IgD-negative memory B cell (primary cell): ENCODE results near the gene METTL26. TPM values are rescaled to one million over a fixed set of nuclear protein-coding genes. Genes with fewer than 3 reads are reported as not detected.

ENCODE experiments used
- H3K27ac Mint-ChIP-seq, 3 donors: one replicate each; pipeline ENCODE4 v1.8.0; 2020 to 2022; ENCODE audit warnings: mild to moderate bottlenecking in 3 of 3, mixed read lengths in 3 of 3, moderate library complexity in 1 of 3
- H3K27me3 Mint-ChIP-seq: one replicate; pipeline ENCODE4 v1.8.0; 2021; ENCODE audit warnings: mixed read lengths
- H3K36me3 Mint-ChIP-seq: one replicate; pipeline ENCODE4 v1.8.0; 2020; ENCODE audit warnings: mild to moderate bottlenecking, mixed read lengths
- H3K4me1 Mint-ChIP-seq, 3 donors: one replicate each; pipeline ENCODE4 v1.8.0; 2020 to 2022; ENCODE audit warnings: mixed read lengths in 3 of 3, mild to moderate bottlenecking in 1 of 3
- H3K4me3 Mint-ChIP-seq, 4 donors: one replicate each; pipeline ENCODE4 v1.8.0; 2020 to 2022; ENCODE audit warnings: mild to moderate bottlenecking in 4 of 4, mixed read lengths in 4 of 4, moderate library complexity in 3 of 4
- H3K9me3 Mint-ChIP-seq, 3 donors: one replicate each; pipeline ENCODE4 v1.8.0; 2020 to 2021; ENCODE audit warnings: mixed read lengths in 3 of 3, mild to moderate bottlenecking in 1 of 3
- polyA plus RNA-seq: library from polyadenylated mRNA; unstranded; fragments of 300-500 nt; fragmentation: Illumina TruSeq; gene quantifications from one replicate; pipeline ENCODE4 v1.2.3, GENCODE V29; 2021

Gene METTL26
- polyA plus RNA-seq, 1 donor from 2014 or later, result 81.0 TPM

DNA sequence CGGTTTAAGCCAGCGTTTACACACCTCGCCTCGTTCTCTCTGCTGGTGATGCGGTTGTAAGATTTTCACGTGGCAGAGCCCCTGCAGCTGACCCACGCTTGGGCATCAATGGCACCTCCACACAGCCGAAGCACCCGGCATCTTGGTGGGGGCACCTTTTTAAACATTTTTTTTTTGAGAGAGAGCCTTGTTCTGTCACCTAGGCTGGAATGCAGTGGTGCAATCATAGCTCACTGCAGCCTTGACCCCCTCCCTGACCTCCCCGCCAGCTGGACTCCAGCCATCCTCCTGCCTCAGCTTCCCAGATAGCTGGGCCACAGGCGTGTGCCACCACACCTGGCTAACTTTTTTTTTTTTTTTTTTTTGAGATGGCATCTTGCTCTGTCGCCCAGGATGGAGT is 17.9 kb upstream of the METTL26 start:
- Mint-ChIP-seq H3K9me3 (no peaks in the 10 kb centered on the region), H3K36me3 (no peaks in the 10 kb centered on the region), H3K4me1 (peaks cover 0 to 2% (median 0%) of the 10 kb centered on the region in 3 donors), H3K27me3 (no peaks in the 10 kb centered on the region), H3K4me3 (no peak overlapping the region), H3K27ac (no peak overlapping the region)

GRCh38 chr16:652454-653305 is 16.6 kb upstream of the METTL26 start:
- Mint-ChIP-seq H3K4me1 (peaks cover 0 to 4% (median 2%) of the 10 kb centered on the region in 3 donors), H3K4me3 (peak overlapping the region in 2 of 4 donors; percentile 34 to 38), H3K27ac (no peak overlapping the region), H3K27me3 (no peaks in the 10 kb centered on the region), H3K9me3 (no peaks in the 10 kb centered on the region), H3K36me3 (no peaks in the 10 kb centered on the region)

- Mint-ChIP-seq H3K4me1 (peaks cover 0 to 4% (median 3%) of the 10 kb centered on the region in 3 donors), H3K9me3 (no peaks in the 10 kb centered on the region), H3K27ac (peak overlapping the region in 1 of 3 donors; percentile 48), H3K36me3 (no peaks in the 10 kb centered on the region), H3K27me3 (no peaks in the 10 kb centered on the region), H3K4me3 (peak overlapping the region in 1 of 4 donors; percentile 38)
Measured at GRCh38 chr16:651844-652243, 15.7 kb upstream of the METTL26 start.

DNA sequence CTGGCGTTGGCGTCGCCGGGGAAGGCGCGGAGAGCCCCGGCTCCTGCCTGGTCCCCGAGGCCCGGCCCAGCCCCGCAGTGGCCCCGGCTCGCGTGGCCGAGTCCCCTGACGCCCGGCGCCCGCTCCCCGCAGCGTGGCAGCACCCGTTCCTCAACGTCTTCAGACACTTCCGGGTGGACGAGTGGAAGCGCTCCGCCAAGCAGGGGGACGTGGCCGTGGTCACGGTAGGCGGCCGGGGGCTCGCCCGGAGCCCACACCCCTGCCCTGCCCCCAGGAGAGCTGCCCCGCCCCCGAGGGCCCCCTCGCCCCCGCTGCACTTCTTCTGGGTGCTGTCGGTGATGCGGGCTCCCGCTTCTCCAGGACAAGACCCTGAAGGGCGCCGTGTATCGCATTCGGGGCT is 13.5 kb upstream of the METTL26 start:
- Mint-ChIP-seq H3K4me1 (peaks cover 0 to 6% (median 4%) of the 10 kb centered on the region in 3 donors), H3K4me3 (peak overlapping the region; percentile 55 to 93 (median 77)), H3K27ac (no peak overlapping the region), H3K36me3 (no peaks in the 10 kb centered on the region), H3K27me3 (no peaks in the 10 kb centered on the region), H3K9me3 (no peaks in the 10 kb centered on the region)

DNA sequence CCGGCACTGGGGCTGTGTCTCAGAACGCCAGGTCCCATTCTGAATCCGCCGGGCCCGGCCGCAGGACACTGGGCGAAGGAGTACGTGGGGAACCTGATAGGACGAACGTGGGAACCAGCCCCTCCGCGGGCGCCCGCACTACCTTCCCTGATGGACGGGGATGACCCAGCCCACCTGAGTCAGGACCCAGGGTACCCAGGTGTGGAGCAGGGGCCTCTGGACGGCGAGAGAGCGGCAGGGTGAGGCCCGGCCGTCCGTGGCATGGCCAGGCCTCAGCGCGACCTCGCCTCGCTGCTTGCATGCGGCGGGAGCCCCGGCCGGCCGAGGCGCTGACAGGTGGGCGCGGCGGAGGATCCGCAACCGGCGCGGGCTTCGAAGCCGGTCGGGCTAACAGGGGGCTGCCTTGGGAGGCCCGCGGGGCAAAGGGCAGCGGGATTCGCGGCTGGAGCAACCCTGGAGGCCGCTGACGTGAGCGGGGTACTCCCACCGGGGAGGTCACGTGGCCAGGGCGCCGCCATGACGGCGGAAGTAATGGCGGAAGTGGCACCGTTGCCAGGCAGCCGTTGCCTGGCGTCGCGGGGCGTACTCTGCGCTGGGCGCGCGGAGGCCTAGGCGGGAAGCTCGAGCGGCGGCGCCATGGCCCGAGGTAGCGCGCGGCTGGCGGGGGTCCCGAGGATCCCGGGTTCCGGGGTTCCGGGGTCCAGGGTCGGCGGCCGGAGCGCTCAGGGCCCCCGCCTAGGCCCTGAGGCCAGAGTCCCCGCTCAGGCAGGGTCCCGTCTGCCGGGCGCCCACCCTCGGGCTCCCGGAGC is 12.9 kb upstream of the METTL26 start, which contains the start of gene WDR90:
TSS of gene WDR90 (plus strand) at position 585 of the 809 bp plus-strand sequence. CDS start at position 637, 52 bp downstream.
- peak within 1 kb of the TSS; percentile 80 to 93 (median 88) for H3K4me3 Mint-ChIP-seq
- no peaks in the 10 kb centered on the region for H3K27me3 Mint-ChIP-seq
- peaks cover 0 to 10% (median 7%) of the 10 kb centered on the region in 3 donors for H3K4me1 Mint-ChIP-seq
- no peaks in the 10 kb centered on the region for H3K9me3 Mint-ChIP-seq
- H3K27ac Mint-ChIP-seq, result peak within 1 kb of the TSS; percentile 74 to 93 (median 92)
- H3K36me3 Mint-ChIP-seq, result no peaks in the 10 kb centered on the region

GRCh38 chr16:648071-648780 is 12.1 kb upstream of the METTL26 start:
- Mint-ChIP-seq H3K27me3 (no peaks in the 10 kb centered on the region), H3K4me3 (peak overlapping the region; percentile 80 to 89 (median 84)), H3K36me3 (no peaks in the 10 kb centered on the region), H3K9me3 (no peaks in the 10 kb centered on the region), H3K4me1 (peaks cover 0 to 13% (median 11%) of the 10 kb centered on the region in 3 donors), H3K27ac (peak overlapping the region; percentile 74 to 93 (median 92))

DNA sequence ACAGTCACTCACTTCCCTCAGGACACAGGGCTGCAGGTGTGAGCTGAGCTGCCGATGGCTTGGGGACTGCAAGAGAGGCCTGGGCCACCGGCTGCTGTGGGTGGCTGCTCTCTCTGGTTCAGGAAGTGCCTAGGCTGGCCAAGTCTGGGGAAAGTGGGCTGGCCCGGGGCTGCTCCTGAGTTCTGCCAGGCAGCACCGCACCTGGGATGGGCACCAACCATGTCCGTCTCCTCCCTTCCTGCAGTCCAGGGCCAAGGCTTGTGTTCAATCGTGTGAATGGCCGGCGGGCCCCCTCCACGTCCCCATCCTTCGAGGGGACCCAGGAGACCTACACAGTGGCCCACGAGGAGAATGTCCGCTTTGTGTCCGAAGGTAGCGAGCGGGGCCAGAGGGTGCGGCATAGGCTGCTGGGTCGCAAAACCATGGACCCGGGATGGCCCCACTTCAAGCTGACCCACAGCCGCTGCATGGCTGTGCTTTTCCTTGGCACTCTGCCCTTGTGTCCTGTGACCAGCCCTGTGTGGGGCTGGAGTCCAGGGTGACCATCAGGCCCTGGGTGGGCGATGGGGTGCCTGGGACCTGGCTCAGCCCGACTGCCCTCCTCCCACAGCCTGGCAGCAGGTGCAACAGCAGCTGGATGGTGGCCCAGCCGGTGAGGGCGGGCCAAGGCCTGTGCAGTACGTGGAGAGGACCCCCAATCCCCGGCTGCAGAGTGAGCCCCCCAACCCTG is 11.2 kb upstream of the METTL26 start:
- Mint-ChIP-seq H3K27me3 (no peaks in the 10 kb centered on the region), H3K4me1 (peaks cover 0 to 13% (median 11%) of the 10 kb centered on the region in 3 donors), H3K9me3 (no peaks in the 10 kb centered on the region), H3K4me3 (peak overlapping the region in 1 of 4 donors; percentile 32), H3K27ac (peak overlapping the region in 2 of 3 donors; percentile 73 to 93), H3K36me3 (no peaks in the 10 kb centered on the region)

- H3K9me3 Mint-ChIP-seq, result no peaks in the 10 kb centered on the region
- H3K4me3 Mint-ChIP-seq, result no peak overlapping the region
- H3K36me3 Mint-ChIP-seq, result no peaks in the 10 kb centered on the region
- peak overlapping the region in 2 of 3 donors; percentile 73 to 93 for H3K27ac Mint-ChIP-seq
- H3K27me3 Mint-ChIP-seq, result no peaks in the 10 kb centered on the region
- H3K4me1 Mint-ChIP-seq, result peaks cover 0 to 13% (median 11%) of the 10 kb centered on the region in 3 donors
Measured at GRCh38 chr16:646679-647172, 10.6 kb upstream of the METTL26 start.

- peak overlapping the region in 1 of 4 donors; percentile 50 for H3K4me3 Mint-ChIP-seq
- no peaks in the 10 kb centered on the region for H3K9me3 Mint-ChIP-seq
- peaks cover 0 to 13% (median 11%) of the 10 kb centered on the region in 3 donors for H3K4me1 Mint-ChIP-seq
- H3K36me3 Mint-ChIP-seq, result no peaks in the 10 kb centered on the region
- no peaks in the 10 kb centered on the region for H3K27me3 Mint-ChIP-seq
- no peak overlapping the region for H3K27ac Mint-ChIP-seq
Measured at GRCh38 chr16:645852-646678, 10.0 kb upstream of the METTL26 start.

- Mint-ChIP-seq H3K36me3 (no peaks in the 10 kb centered on the region), H3K9me3 (no peaks in the 10 kb centered on the region), H3K4me3 (peak overlapping the region in 2 of 4 donors; percentile 60 to 79), H3K4me1 (peaks cover 0 to 13% (median 13%) of the 10 kb centered on the region in 3 donors), H3K27ac (no peak overlapping the region), H3K27me3 (no peaks in the 10 kb centered on the region)
Measured at GRCh38 chr16:644556-644955, 8.5 kb upstream of the METTL26 start.

DNA sequence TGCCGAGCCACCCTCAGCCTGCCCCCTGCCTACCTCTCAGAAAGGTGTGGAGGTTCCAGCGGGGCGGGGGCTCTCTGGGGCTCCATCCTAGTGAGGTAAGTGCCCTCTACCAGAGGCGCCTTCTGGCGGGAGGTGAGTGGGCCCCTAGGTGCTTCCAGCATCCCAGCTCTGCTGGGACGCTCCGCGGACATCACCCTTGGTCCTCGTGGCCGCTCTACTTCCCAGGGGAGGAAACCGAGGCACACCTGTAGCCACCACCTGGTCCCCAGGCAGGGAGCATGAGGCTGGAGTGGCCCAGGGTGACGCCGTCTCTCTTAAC is 6.9 kb upstream of the METTL26 start:
- Mint-ChIP-seq H3K4me3 (peak overlapping the region; percentile 68 to 87 (median 78)), H3K27ac (peak overlapping the region; percentile 16 to 80 (median 53)), H3K4me1 (peaks cover 7 to 21% (median 18%) of the 10 kb centered on the region in 3 donors), H3K9me3 (no peaks in the 10 kb centered on the region), H3K27me3 (no peaks in the 10 kb centered on the region), H3K36me3 (no peaks in the 10 kb centered on the region)

DNA sequence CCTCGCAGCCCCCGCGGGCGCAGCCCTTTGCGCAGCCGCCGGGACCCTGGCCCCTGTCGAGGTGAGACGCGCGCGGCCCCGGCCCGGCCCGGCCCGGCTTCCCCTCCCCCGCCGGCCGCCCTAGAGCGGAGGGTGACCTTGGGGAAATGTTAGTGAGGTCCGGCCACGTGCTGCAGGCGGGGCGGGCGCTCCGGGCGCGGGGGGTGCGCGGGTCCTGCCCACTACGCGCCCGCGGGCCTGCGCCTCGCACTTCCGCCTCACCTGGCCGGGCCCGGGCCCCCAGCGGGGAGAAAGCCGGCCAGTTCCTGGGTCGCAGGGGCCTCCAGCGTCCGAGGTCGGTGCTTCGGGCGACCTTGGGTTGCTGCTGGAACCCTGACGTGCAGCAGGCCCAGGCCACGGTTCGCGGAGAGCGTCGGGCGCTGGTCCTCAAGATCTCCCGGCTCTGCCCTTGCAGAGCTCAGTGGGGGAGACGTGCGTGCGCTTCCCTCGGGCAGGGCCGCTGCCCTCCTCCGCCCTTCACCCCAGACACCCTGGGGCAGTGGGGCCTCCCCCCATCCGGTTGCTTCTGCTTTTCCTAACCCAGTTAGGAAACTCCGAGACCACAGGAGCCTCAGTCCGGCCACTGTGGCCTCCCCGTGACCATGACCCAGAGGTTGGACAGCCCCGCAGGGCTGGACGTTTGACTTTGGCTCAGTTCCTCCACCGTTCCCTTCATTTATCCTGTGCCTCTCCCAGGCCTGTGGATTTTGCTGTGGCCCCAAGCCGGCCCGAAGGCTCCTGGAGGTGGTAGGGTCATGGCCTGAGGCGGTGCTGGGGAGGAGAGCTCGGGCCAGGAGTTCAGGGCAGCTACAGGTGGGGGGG is 6.3 kb upstream of the METTL26 start:
- Mint-ChIP-seq H3K27me3 (no peaks in the 10 kb centered on the region), H3K27ac (peak overlapping the region; percentile 16 to 80 (median 53)), H3K4me1 (peaks cover 7 to 21% (median 21%) of the 10 kb centered on the region in 3 donors), H3K36me3 (no peaks in the 10 kb centered on the region), H3K4me3 (peak overlapping the region; percentile 60 to 87 (median 78)), H3K9me3 (no peaks in the 10 kb centered on the region)
